HG03045 (cell line): ENCODE measurements around the gene ACBD4.

Experiments used
- ATAC-seq: cut with Tn5 transposase; IDR thresholded peaks from one replicate; pipeline ENCODE4 v1.9.1; 2021; ENCODE audit warnings: mild to moderate bottlenecking, moderate library complexity; ENCODE audit not compliant: unreplicated experiment

ACBD4 gene

GRCh38 chr17:45135192-45135977 lies at the start of gene ACBD4:
Gene ACBD4, plus strand, starts transcription at chr17:45135687. Its CDS starts 458 bp downstream, at chr17:45136145.
- peak; percentile 72 for ATAC-seq

GRCh38 chr17:45086391-45086790 lies 49.1 kb upstream of the ACBD4 start:
- ATAC-seq = no peak

- ATAC-seq = no peak
These were observed 48.5 kb upstream of the ACBD4 start for GRCh38 chr17:45086865-45087503.

GRCh38 chr17:45087504-45087975 lies 47.9 kb upstream of the ACBD4 start:
- ATAC-seq = no peak

GRCh38 chr17:45087978-45088377 lies 47.5 kb upstream of the ACBD4 start:
- ATAC-seq = no peak

GRCh38 chr17:45088741-45089140 lies 46.7 kb upstream of the ACBD4 start:
- ATAC-seq = no peak

- ATAC-seq = no peak
These were observed 44.8 kb upstream of the ACBD4 start for GRCh38 chr17:45090711-45091110.

- ATAC-seq = no peak
These were observed 43.6 kb upstream of the ACBD4 start for GRCh38 chr17:45091778-45092425.

GRCh38 chr17:45092911-45093430 lies 42.5 kb upstream of the ACBD4 start:
- ATAC-seq = no peak

- ATAC-seq = no peak
These were observed 41.9 kb upstream of the ACBD4 start for GRCh38 chr17:45093444-45094110.

- ATAC-seq = no peak
These were observed 39.3 kb upstream of the ACBD4 start for GRCh38 chr17:45096141-45096540.

- no peak for ATAC-seq
These were observed 38.6 kb upstream of the ACBD4 start for GRCh38 chr17:45096926-45097325.

GRCh38 chr17:45098081-45098868 lies 37.2 kb upstream of the ACBD4 start:
- ATAC-seq = no peak

- no peak for ATAC-seq
These were observed 36.4 kb upstream of the ACBD4 start for GRCh38 chr17:45098869-45099616.

- ATAC-seq = no peak
These were observed 34.0 kb upstream of the ACBD4 start for GRCh38 chr17:45101546-45101882.

GRCh38 chr17:45101883-45102811 lies 33.3 kb upstream of the ACBD4 start:
- ATAC-seq = no peak

GRCh38 chr17:45102856-45103255 lies 32.6 kb upstream of the ACBD4 start:
- ATAC-seq = no peak

- ATAC-seq = no peak
These were observed 32.2 kb upstream of the ACBD4 start for GRCh38 chr17:45103269-45103795.
